WTC11 (cell line): ENCODE results near the gene EIF4G3. TPM values are rescaled to one million over a fixed set of nuclear protein-coding genes. Genes with fewer than 3 reads are reported as not detected.

Source experiments
- ATAC-seq: fragments of 200-7000 bp; cut with Tn5 transposase; 2 replicates; pipeline ENCODE4 v1.10.0; 2021; ENCODE audit warnings: mild to moderate bottlenecking, moderate library complexity
- CTCF ChIA-PET: fragments of 300-600 bp; sonication (Branson Sonifier 250); formaldehyde crosslinking; loops from one replicate; lab custom pipeline; 2021; ENCODE audit warnings: antibody characterized with exemption; lab: Charles Lee
- POLR2A ChIA-PET: fragments of 350-600 bp; sonication (Branson Sonifier 250); formaldehyde crosslinking; loops from one replicate; lab custom pipeline; 2021; ENCODE audit warnings: antibody characterized with exemption; lab: Charles Lee
- DNase-seq: peaks from one replicate; pipeline ENCODE4 v3.0.0; 2021; ENCODE audit warnings: low spot score
- H3K27ac Mint-ChIP-seq: 2 replicates; pipeline ENCODE4 v1.8.0; 2021; ENCODE audit warnings: mixed read lengths
- H3K27me3 Mint-ChIP-seq: 2 replicates; pipeline ENCODE4 v1.8.0; 2021; ENCODE audit warnings: low read depth, mild to moderate bottlenecking, moderate library complexity, mixed read lengths
- H3K36me3 Mint-ChIP-seq: 2 replicates; pipeline ENCODE4 v1.8.0; 2021; ENCODE audit warnings: mixed read lengths
- H3K4me1 Mint-ChIP-seq: 2 replicates; pipeline ENCODE4 v1.8.0; 2022; ENCODE audit warnings: mixed read lengths
- H3K4me3 Mint-ChIP-seq: 2 replicates; pipeline ENCODE4 v1.8.0; 2021; ENCODE audit warnings: mild to moderate bottlenecking, moderate library complexity, mixed read lengths
- H3K9me3 Mint-ChIP-seq: 2 replicates; pipeline ENCODE4 v1.8.0; 2021; ENCODE audit warnings: mixed read lengths
- ATF3 ChIP-seq: sonication (generic); formaldehyde crosslinking; conservative IDR thresholded peaks from 2 replicates; pipeline ENCODE4 v1.8.1; 2022; ENCODE audit warnings: mild to moderate bottlenecking, missing genetic modification reagents
- CREM ChIP-seq: sonication (generic); formaldehyde crosslinking; IDR thresholded peaks from 2 replicates; pipeline ENCODE4 v1.8.1; 2022; ENCODE audit warnings: mild to moderate bottlenecking, missing genetic modification reagents, moderate library complexity
- E2F1 ChIP-seq: sonication (generic); formaldehyde crosslinking; IDR thresholded peaks from 2 replicates; pipeline ENCODE4 v1.8.0; 2022; ENCODE audit warnings: mild to moderate bottlenecking, missing genetic modification reagents
- ETV6 ChIP-seq: sonication (generic); formaldehyde crosslinking; IDR thresholded peaks from 2 replicates; pipeline ENCODE4 v1.8.1; 2022; ENCODE audit warnings: mild to moderate bottlenecking, missing genetic modification reagents
- FOXP4 ChIP-seq: sonication (generic); formaldehyde crosslinking; IDR thresholded peaks from 2 replicates; pipeline ENCODE4 v1.8.0; 2022; ENCODE audit warnings: mild to moderate bottlenecking, missing genetic modification reagents
- GTF2I ChIP-seq: fragments of 250-450 bp; sonication (Bioruptor Pico); conservative IDR thresholded peaks from 2 replicates; pipeline ENCODE4 v1.4.0; 2021; ENCODE audit warnings: mild to moderate bottlenecking
- IRF1 ChIP-seq: sonication (generic); formaldehyde crosslinking; IDR thresholded peaks from 2 replicates; pipeline ENCODE4 v1.8.0; 2023; ENCODE audit warnings: missing genetic modification reagents
- IRF2 ChIP-seq: sonication (generic); formaldehyde crosslinking; IDR thresholded peaks from 2 replicates; pipeline ENCODE4 v1.8.0; 2022; ENCODE audit warnings: low read depth, missing genetic modification reagents, borderline replicate concordance
- JUN ChIP-seq: sonication (generic); formaldehyde crosslinking; IDR thresholded peaks from 2 replicates; pipeline ENCODE4 v1.8.0; 2023; ENCODE audit warnings: mild to moderate bottlenecking, missing genetic modification reagents
- MYBL2 ChIP-seq: sonication (generic); formaldehyde crosslinking; IDR thresholded peaks from 2 replicates; pipeline ENCODE4 v1.8.1; 2023; ENCODE audit warnings: mild to moderate bottlenecking, moderate library complexity, missing genetic modification reagents
- NFATC4 ChIP-seq: fragments of 250-450 bp; sonication (Bioruptor Pico); IDR thresholded peaks from 2 replicates; pipeline ENCODE4 v1.9.0; 2021; ENCODE audit warnings: mild to moderate bottlenecking
- NFE2L1 ChIP-seq: sonication (generic); formaldehyde crosslinking; IDR thresholded peaks from 2 replicates; pipeline ENCODE4 v1.8.1; 2023; ENCODE audit warnings: missing genetic modification reagents
- NFYB ChIP-seq: sonication (generic); formaldehyde crosslinking; conservative IDR thresholded peaks from 2 replicates; pipeline ENCODE4 v1.8.0; 2022; ENCODE audit warnings: low read depth, missing genetic modification reagents
- NR3C1 ChIP-seq: sonication (generic); formaldehyde crosslinking; conservative IDR thresholded peaks from 2 replicates; pipeline ENCODE4 v1.8.1; 2023; ENCODE audit warnings: low read depth, mild to moderate bottlenecking, missing genetic modification reagents
- PREB ChIP-seq: sonication (generic); formaldehyde crosslinking; IDR thresholded peaks from 2 replicates; pipeline ENCODE4 v1.8.1; 2022; ENCODE audit warnings: mild to moderate bottlenecking, missing genetic modification reagents, moderate library complexity, borderline replicate concordance
- USF1 ChIP-seq: sonication (generic); formaldehyde crosslinking; IDR thresholded peaks from 2 replicates; pipeline ENCODE4 v1.8.0; 2022; ENCODE audit warnings: mild to moderate bottlenecking, missing genetic modification reagents
- USF2 ChIP-seq: sonication (generic); formaldehyde crosslinking; IDR thresholded peaks from 2 replicates; pipeline ENCODE4 v1.8.1; 2023; ENCODE audit warnings: mild to moderate bottlenecking, missing genetic modification reagents, moderate library complexity
- ZMAT4 ChIP-seq: fragments of 250-450 bp; sonication (Bioruptor Pico); IDR thresholded peaks from 2 replicates; pipeline ENCODE4 v1.9.0; 2021; ENCODE audit warnings: mild to moderate bottlenecking
- ZNF138 ChIP-seq: sonication (generic); formaldehyde crosslinking; conservative IDR thresholded peaks from 2 replicates; pipeline ENCODE4 v1.8.1; 2022; ENCODE audit warnings: mild to moderate bottlenecking, moderate library complexity, missing genetic modification reagents
- ZNF396 ChIP-seq: fragments of 250-450 bp; sonication (Bioruptor Pico); IDR thresholded peaks from 2 replicates; pipeline ENCODE4 v1.8.0; 2021; ENCODE audit warnings: mild to moderate bottlenecking, moderate library complexity, borderline replicate concordance
- ZNF416 ChIP-seq: fragments of 250-450 bp; sonication (Bioruptor Pico); IDR thresholded peaks from 2 replicates; pipeline ENCODE4 v1.9.0; 2021; ENCODE audit warnings: mild to moderate bottlenecking, inconsistent platforms
- ZNF423 ChIP-seq: fragments of 250-450 bp; sonication (Bioruptor Pico); IDR thresholded peaks from 2 replicates; pipeline ENCODE4 v2.1.2; 2022; ENCODE audit warnings: mild to moderate bottlenecking, moderate library complexity
- ZNF532 ChIP-seq: fragments of 250-450 bp; sonication (Bioruptor Pico); IDR thresholded peaks from 2 replicates; pipeline ENCODE4 v1.9.0; 2021; ENCODE audit warnings: mild to moderate bottlenecking, borderline replicate concordance
- ZNF671 ChIP-seq: fragments of 250-450 bp; sonication (Bioruptor Pico); IDR thresholded peaks from 2 replicates; pipeline ENCODE4 v1.8.0; 2021; ENCODE audit warnings: mild to moderate bottlenecking
- total RNA-seq: library from RNA; stranded (reverse); gene quantifications from 3 replicates; pipeline ENCODE4 v1.2.3, GENCODE V29; 2021

EIF4G3 gene
- total RNA-seq, 1 experiment from 2014 or later = 77.7 TPM

- DNase-seq = no peak
- Mint-ChIP-seq H3K4me1 (no peaks in the 10 kb centered on the region), H3K4me3 (no peak overlapping the region), H3K9me3 (no peaks in the 10 kb centered on the region), H3K27me3 (no peaks in the 10 kb centered on the region), H3K36me3 (peaks cover 29% of the 10 kb centered on the region), H3K27ac (no peak overlapping the region)
- POLR2A ChIA-PET = no interaction called here
- no peak for ATAC-seq
- CTCF ChIA-PET = no interaction called here
- TF ChIP-seq USF1 (CRISPR knock-in tag) (no peak), PREB (CRISPR knock-in tag) (no peak), ZNF671 (CRISPR knock-in tag) (no peak), IRF1 (CRISPR knock-in tag) (no peak), CREM (CRISPR knock-in tag) (no peak), NFYB (CRISPR knock-in tag) (no peak), ZNF416 (no peak), NFATC4 (CRISPR knock-in tag) (no peak), E2F1 (no peak), NR3C1 (CRISPR knock-in tag) (no peak)
Measured at GRCh38 chr1:20896826-20897225, 279.9 kb downstream of the EIF4G3 start.

GRCh38 chr1:20893931-20894330, 282.8 kb downstream of the EIF4G3 start:
- Mint-ChIP-seq H3K36me3 (peaks cover 25% of the 10 kb centered on the region), H3K9me3 (no peaks in the 10 kb centered on the region), H3K4me1 (no peaks in the 10 kb centered on the region), H3K27ac (no peak overlapping the region), H3K27me3 (no peaks in the 10 kb centered on the region), H3K4me3 (no peak overlapping the region)
- ATAC-seq = no peak
- CTCF ChIA-PET = no interaction called here
- DNase-seq = no peak
- POLR2A ChIA-PET = no interaction called here
- TF ChIP-seq ZNF396 (CRISPR knock-in tag) (no peak), ZNF423 (no peak), ETV6 (CRISPR knock-in tag) (no peak), ATF3 (CRISPR knock-in tag) (no peak), IRF1 (CRISPR knock-in tag) (no peak), USF2 (no peak), ZNF138 (CRISPR knock-in tag) (no peak), ZNF416 (no peak), FOXP4 (CRISPR knock-in tag) (no peak), MYBL2 (CRISPR knock-in tag) (no peak), JUN (CRISPR knock-in tag) (no peak), ZNF532 (CRISPR knock-in tag) (no peak), IRF2 (CRISPR knock-in tag) (no peak), NFE2L1 (CRISPR knock-in tag) (no peak), ZMAT4 (no peak), GTF2I (no peak)
